ENCODE data around the gene COPA. TPM values are rescaled to one million over a fixed set of nuclear protein-coding genes. Genes with fewer than 3 reads are reported as not detected.

The COPA gene
- total and polyA plus RNA-seq, 2 donors (not counting 3 experiments of a cell fraction or from before 2014, with no cell fraction given): 127 to 185 TPM

GRCh38 chr1:160340866-160341265, 2.2 kb downstream of the COPA start:
- no peaks in the 10 kb centered on the region for H3K27me3 ChIP-seq (ENCODE audit: control insufficient read depth in 2 of 2, insufficient read depth in 2 of 2, low read length in 2 of 2)
- H3K9me1 ChIP-seq (replicated peaks; ENCODE audit: control insufficient read depth, extremely low read depth, insufficient read depth, low read length): no peaks in the 10 kb centered on the region
- FAIRE-seq (no peak), DNase-seq (ENCODE audit: low read depth, low spot score) (no peak)
- H3K4me3 ChIP-seq (replicated peaks in 1 of 3; ENCODE audit: insufficient read depth in 1 of 3, low read depth in 1 of 3, low read length in 3 of 3): peak overlapping the region in 1 of 3 experiments; percentile 21
- no TSS peak for BruUV-seq (replicated peaks)
- peaks cover 36% of the 10 kb centered on the region for H3K4me1 ChIP-seq (ENCODE audit: control insufficient read depth, extremely low read depth, insufficient read depth, low read length)
- intact Hi-C loops (cut with micrococcal nuclease): loop anchor here (5.0 kb wide), 2 partner anchors 34 to 134 kb away; partner anchors contain the start of gene PEA15
- dilution Hi-C loops (cut with MboI; ENCODE audit: extremely low pct_ligation_motif_present, low sequenced_read_pairs): no loop called here
- peaks cover 82% of the 10 kb centered on the region for H3K79me2 ChIP-seq (ENCODE audit: control insufficient read depth, insufficient read depth, low read length)
- no peak overlapping the region for H3K9ac ChIP-seq (replicated peaks; ENCODE audit: extremely low read depth, insufficient read depth, low read length)
- H2AFZ ChIP-seq (ENCODE audit: low read depth, low read length): no peak overlapping the region
- no peaks in the 10 kb centered on the region for H3K9me3 ChIP-seq (replicated peaks; ENCODE audit: control insufficient read depth, insufficient read depth, low read length)
- CTCF ChIA-PET: interaction anchor here (1.4 kb wide), 1 partner anchor 31 kb away, joined by 3 read pairs; no protein-coding TSS in a partner anchor
- TF ChIP-seq JUN (IDR thresholded peaks at IDR 0.05; ENCODE audit: borderline replicate concordance, insufficient read depth, insufficient read length, low read depth) (no peak), MYC (IDR thresholded peaks at IDR 0.05; ENCODE audit: low read depth, low read length) (no peak), GATA2 (IDR thresholded peaks at IDR 0.05; ENCODE audit: insufficient read depth, insufficient read length, low read depth, low read length) (no peak), EZH2 (IDR thresholded peaks at IDR 0.05; ENCODE audit: borderline replicate concordance, low read depth, low read length, severe bottlenecking) (no peak), CTCF (IDR thresholded peaks at IDR 0.05; ENCODE audit: extremely low read depth in 1 of 2, insufficient read depth in 1 of 2, low read depth in 1 of 2, low read length in 2 of 2) (no peak), POLR2AphosphoS5 (IDR thresholded peaks at IDR 0.05; ENCODE audit: insufficient read depth, low read depth, low read length) (no peak), POLR2A (IDR thresholded peaks at IDR 0.05; ENCODE audit: low read depth, low read length) (no peak), FOS (IDR thresholded peaks at IDR 0.05; ENCODE audit: borderline replicate concordance, insufficient read depth, low read length) (no peak), MAX (IDR thresholded peaks at IDR 0.05; ENCODE audit: insufficient read depth, insufficient read length) (no peak)
- H4K20me1 ChIP-seq (replicated peaks; ENCODE audit: control insufficient read depth, extremely low read depth, insufficient read depth, low read length): peaks cover 3% of the 10 kb centered on the region
- H3K4me2 ChIP-seq (ENCODE audit: insufficient read depth, low read length): peak overlapping the region; percentile 78
- POLR2A ChIA-PET: no interaction called here
- no peak overlapping the region for H3K27ac ChIP-seq (ENCODE audit: insufficient read depth, low read depth, low read length)
- peaks cover 6 to 16% of the 10 kb centered on the region in 2 experiments for H3K36me3 ChIP-seq (ENCODE audit: control insufficient read depth in 2 of 2, extremely low read depth in 1 of 2, insufficient read depth in 2 of 2, low read length in 2 of 2)

All from endothelial cell of umbilical vein (primary cell).